ENCODE data around the gene ODF4.

DNA sequence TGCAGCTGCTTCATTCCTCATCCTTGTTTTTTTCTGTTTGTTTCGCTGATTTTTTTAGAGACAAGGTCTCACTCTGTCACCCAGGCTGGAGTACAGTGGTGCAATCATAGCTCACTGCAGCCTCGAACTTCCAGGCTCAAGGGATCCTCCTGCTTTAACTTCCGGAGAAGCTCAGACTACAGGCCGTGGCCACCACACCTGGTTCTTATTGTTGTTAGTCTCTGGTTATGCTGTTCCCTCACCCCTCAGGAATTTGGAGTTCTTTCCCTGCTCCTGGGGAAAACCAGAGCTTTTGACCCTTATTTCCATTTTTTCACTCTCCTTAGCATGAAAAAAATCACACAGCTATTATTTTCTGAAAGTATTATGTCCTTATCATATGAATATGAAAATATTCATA is 1.8 kb downstream of the ODF4 start:
- TF ChIP-seq, protein P1, sequence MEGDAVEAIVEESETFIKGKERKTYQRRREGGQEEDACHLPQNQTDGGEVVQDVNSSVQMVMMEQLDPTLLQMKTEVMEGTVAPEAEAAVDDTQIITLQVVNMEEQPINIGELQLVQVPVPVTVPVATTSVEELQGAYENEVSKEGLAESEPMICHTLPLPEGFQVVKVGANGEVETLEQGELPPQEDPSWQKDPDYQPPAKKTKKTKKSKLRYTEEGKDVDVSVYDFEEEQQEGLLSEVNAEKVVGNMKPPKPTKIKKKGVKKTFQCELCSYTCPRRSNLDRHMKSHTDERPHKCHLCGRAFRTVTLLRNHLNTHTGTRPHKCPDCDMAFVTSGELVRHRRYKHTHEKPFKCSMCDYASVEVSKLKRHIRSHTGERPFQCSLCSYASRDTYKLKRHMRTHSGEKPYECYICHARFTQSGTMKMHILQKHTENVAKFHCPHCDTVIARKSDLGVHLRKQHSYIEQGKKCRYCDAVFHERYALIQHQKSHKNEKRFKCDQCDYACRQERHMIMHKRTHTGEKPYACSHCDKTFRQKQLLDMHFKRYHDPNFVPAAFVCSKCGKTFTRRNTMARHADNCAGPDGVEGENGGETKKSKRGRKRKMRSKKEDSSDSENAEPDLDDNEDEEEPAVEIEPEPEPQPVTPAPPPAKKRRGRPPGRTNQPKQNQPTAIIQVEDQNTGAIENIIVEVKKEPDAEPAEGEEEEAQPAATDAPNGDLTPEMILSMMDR (IDR thresholded peaks at IDR 0.05; ENCODE audit: insufficient read depth, low read length, poor library complexity, severe bottlenecking) = no peak
- TF ChIP-seq EZH2phosphoT487 (conservative IDR thresholded peaks at IDR 0.05; ENCODE audit: low read length) = no peak
